GM19467 (cell line): Measurements from ENCODE around the gene DDX24.

Experiments used
- ATAC-seq: cut with Tn5 transposase; IDR thresholded peaks from one replicate; pipeline ENCODE4 v1.9.1; 2021; ENCODE audit warnings: mild to moderate bottlenecking, moderate library complexity; ENCODE audit not compliant: unreplicated experiment

The DDX24 gene

GRCh38 chr14:94036313-94037167 is 44.5 kb downstream of the DDX24 start:
- ATAC-seq: peak; percentile 93

GRCh38 chr14:94034886-94035285 is 46.1 kb downstream of the DDX24 start:
- ATAC-seq: no peak

- no peak for ATAC-seq
These were observed 49.1 kb downstream of the DDX24 start for GRCh38 chr14:94031883-94032279.

GRCh38 chr14:94031161-94031882 is 49.7 kb downstream of the DDX24 start:
- no peak for ATAC-seq

- ATAC-seq: no peak
These were observed 50.4 kb downstream of the DDX24 start for GRCh38 chr14:94030571-94030970.

GRCh38 chr14:94029671-94030203 is 51.3 kb downstream of the DDX24 start:
- no peak for ATAC-seq

GRCh38 chr14:94029265-94029664 is 51.7 kb downstream of the DDX24 start:
- no peak for ATAC-seq

GRCh38 chr14:94028450-94028826 is 52.6 kb downstream of the DDX24 start:
- no peak for ATAC-seq

- no peak for ATAC-seq
These were observed 53.2 kb downstream of the DDX24 start for GRCh38 chr14:94027566-94028449.

- no peak for ATAC-seq
These were observed 54.0 kb downstream of the DDX24 start for GRCh38 chr14:94026889-94027469.

GRCh38 chr14:94026173-94026888 is 54.7 kb downstream of the DDX24 start, which contains the start of gene OTUB2:
TSS of gene OTUB2 (plus strand) at chr14:94026340. CDS start at chr14:94026538, 198 bp downstream.
- peak; percentile 100 for ATAC-seq

- no peak for ATAC-seq
These were observed 55.3 kb downstream of the DDX24 start for GRCh38 chr14:94025720-94026119.

- ATAC-seq: no peak
These were observed 56.5 kb downstream of the DDX24 start for GRCh38 chr14:94024549-94024948.

GRCh38 chr14:94022532-94023411 is 58.2 kb downstream of the DDX24 start:
- no peak for ATAC-seq

GRCh38 chr14:94021416-94022157 is 59.4 kb downstream of the DDX24 start:
- ATAC-seq: no peak

- ATAC-seq: no peak
These were observed 60.0 kb downstream of the DDX24 start for GRCh38 chr14:94021001-94021400.

GRCh38 chr14:94020267-94020666 is 60.7 kb downstream of the DDX24 start:
- no peak for ATAC-seq

GRCh38 chr14:94019329-94019728 is 61.7 kb downstream of the DDX24 start:
- no peak for ATAC-seq
